Stimulated activated CD8-positive, alpha-beta memory T cell treated with anti-CD3 and anti-CD28 coated beads, Interleukin-2, amount 100 ng/mL, for 48 hours (primary cell): ENCODE measurements around the gene SLC38A4.

Experiments
- DNase-seq, 2 donors: peaks; one replicate each; pipeline ENCODE4 v3.0.0-alpha.2; 2020; ENCODE audit warnings: low read depth in 2 of 2

SLC38A4 gene

DNA sequence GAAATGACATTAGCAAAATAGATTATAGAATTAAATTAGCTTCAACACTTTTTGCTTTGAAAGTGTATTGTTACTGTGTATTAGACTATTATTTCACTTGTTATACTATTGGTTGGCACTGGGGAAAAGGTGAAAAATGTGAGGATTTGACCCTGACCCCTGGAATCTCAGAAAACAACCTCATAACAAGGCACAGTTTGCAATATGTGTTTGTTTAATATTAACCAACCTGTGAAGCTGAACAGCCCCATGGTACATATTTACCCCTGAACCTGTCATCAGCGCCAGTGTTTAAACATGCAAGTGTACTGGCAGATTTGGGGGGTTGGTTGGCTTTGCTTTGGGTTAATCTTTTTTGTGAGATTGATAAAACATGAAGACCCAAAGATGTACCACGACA, 11.7 kb downstream of the SLC38A4 start:
- DNase-seq, result no peak

DNA sequence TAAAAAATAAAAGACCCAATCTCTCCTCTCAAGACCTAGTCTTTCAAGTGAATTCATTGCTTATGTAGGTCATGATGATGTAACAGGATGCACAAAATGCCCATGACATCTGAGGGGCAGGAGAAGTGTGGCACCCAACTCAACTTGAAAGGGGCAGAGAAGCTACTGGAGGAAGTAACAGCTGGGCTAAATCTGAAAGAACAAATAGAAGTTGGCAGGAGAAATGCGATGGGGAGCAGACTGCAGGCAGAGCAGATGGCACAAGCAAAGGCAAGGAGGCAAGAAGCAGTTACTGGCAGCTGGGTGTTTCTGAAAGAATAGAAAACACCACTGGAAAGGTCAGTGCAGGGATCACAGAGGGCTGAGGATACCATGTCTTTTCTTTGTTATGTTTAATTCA, 14.6 kb downstream of the SLC38A4 start:
- DNase-seq, result no peak

- no peak for DNase-seq
Observed at GRCh38 chr12:46808955-46809697, 16.7 kb downstream of the SLC38A4 start.

- DNase-seq, result no peak
Observed at GRCh38 chr12:46808317-46808716, 17.5 kb downstream of the SLC38A4 start.

GRCh38 chr12:46804054-46804453, 21.7 kb downstream of the SLC38A4 start:
- DNase-seq, result no peak

DNA sequence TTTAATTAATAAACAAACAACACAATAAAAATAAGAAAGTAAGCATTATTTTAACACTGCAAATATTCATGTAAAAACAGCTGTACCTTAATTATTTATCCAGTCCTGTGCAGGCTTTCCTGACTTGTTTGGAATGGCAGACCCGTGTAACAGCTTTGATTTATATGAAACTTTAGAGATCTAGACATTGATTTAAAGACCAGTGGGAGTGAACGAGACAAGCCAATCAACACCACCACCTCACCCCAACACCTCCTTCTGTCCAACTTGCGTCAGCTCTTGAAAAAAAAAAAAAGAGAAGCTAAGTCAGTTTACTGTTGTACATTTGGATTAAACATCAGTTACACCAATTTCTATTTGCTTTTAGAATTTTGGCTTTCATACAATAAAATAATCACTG, 22.3 kb downstream of the SLC38A4 start:
- no peak for DNase-seq

GRCh38 chr12:46801293-46801692, 24.5 kb downstream of the SLC38A4 start:
- no peak for DNase-seq

- no peak for DNase-seq
Observed at GRCh38 chr12:46800160-46800559, 25.6 kb downstream of the SLC38A4 start.

- DNase-seq, result no peak
Observed at GRCh38 chr12:46798648-46799047, 27.1 kb downstream of the SLC38A4 start.

DNA sequence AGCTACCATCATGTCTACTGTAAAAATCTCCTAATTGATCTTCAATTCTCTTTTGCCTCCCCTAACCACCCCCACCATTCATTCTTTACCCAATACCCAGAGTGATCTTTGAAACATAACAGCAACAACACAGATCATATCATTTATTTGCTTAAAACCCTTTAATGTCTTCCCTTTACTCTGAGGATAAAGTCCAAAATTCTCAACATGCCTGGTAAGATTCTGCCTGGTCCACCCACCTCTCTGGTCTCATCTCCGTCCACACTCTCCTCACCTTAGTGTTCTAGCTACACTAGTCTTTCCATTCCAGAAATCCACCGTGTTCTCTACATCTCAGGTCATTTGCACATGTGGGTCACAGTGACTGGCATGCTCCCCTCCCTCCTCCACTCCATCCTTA, 27.7 kb downstream of the SLC38A4 start:
- DNase-seq, result no peak

- no peak for DNase-seq
Observed at GRCh38 chr12:46795988-46796387, 29.8 kb downstream of the SLC38A4 start.

DNA sequence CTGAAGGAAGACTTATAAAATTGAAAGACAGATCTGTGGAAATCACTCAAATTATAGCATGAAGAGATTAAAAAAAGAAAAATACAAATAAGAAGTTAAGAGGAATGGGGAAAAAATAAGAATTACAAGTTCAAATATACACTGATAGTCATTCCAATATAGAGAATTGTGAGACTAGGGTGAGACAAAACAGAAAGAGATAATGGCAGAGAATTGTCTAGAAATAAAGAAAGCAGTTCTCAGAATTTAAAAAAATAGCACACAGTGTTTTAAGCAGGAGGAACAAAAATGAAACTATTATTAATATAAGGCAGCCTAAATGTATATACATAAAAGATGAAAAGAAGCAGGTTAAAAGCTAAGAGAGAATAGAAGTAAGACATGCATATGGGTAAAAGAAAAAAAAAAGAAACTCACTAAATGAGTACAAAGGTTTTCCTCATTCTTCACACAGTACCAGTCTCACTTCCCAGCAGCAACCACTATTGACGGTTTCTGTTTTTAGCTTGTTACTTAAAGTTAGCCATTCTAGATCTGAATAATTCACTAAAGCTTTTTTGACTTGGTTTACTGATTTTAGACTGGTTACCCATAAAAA, 31.1 kb downstream of the SLC38A4 start:
- DNase-seq, result no peak

- no peak for DNase-seq
Observed at GRCh38 chr12:46792925-46793324, 32.9 kb downstream of the SLC38A4 start.

DNA sequence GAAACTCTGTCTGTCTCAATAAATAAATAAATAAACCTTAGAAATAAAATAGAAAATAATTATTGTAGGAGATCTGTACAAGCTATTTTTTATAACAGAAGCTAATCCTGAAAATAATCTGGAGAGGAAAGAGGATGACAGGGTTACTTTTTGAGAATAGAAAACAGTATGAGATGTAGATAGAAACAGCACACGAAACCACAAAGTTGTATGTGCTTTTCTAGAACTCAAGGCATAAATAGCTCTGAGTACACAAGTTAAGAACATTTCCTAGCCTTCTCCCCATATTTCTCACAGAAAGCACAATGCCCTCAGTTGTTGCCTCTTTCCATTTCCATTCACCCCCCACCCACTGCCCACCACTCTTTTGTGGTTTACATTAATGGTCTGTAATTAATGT, 35.7 kb downstream of the SLC38A4 start:
- no peak for DNase-seq

GRCh38 chr12:46788072-46788887, 37.5 kb downstream of the SLC38A4 start:
- DNase-seq, result no peak

GRCh38 chr12:46787496-46788055, 38.2 kb downstream of the SLC38A4 start:
- no peak for DNase-seq

GRCh38 chr12:46786774-46787173, 39.0 kb downstream of the SLC38A4 start:
- no peak for DNase-seq

DNA sequence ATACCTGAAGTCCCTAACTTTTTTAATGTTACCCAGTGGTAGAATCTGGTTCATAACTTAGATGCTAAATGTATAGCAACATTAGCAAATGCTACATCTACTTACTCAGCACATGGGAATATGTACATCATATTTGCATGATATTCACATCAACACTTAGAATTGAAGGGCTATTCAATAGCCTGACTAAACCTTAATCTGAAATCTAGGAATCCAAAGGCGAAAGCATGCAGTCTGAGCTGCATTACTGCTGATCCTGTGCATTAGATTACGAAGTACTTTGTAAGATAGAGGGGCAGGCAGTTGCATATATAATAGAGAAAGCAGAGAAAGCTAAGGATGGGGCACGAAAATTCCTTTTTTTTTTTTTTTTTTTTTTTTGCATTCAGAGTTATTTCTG, 40.4 kb downstream of the SLC38A4 start:
- DNase-seq, result no peak

DNA sequence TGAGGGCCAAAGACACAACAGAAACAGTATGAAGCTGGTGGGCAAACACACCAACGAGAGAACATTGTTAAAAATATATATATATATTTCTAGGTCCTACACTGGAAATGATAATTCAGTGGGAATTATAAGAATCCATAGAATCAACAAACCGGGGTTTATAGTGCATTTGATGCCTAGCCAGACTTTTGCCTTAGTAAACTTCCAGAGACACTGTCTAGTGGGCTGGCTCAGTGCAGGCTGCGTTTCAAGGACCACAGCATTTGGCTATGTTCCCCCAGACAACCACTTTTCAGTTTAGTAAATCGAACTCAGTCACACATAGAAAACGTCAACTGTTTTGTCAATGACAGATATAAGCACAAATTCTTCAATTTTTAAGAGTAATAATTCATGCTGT, 41.9 kb downstream of the SLC38A4 start:
- no peak for DNase-seq

- DNase-seq, result no peak
Observed at GRCh38 chr12:46779879-46780278, 45.9 kb downstream of the SLC38A4 start.

DNA sequence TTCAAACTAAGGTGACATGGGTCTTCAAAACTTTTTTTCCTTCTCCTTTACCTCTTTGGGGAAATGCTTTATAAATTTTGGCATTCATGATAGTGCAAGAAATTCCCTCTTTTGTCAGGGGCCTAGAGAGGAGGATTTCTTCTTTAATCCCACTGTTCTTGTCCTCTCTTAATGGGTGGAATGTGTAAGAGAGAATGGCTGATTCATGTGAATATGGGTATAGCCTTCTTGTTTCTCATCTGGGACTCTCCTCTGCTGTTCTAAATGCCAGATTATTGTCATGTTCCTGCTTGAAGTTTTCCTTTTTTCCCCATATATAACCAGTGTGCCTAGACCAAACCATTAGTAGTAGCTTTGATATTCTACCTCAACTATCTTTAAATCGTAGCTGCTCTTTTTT, 46.7 kb downstream of the SLC38A4 start:
- no peak for DNase-seq

DNA sequence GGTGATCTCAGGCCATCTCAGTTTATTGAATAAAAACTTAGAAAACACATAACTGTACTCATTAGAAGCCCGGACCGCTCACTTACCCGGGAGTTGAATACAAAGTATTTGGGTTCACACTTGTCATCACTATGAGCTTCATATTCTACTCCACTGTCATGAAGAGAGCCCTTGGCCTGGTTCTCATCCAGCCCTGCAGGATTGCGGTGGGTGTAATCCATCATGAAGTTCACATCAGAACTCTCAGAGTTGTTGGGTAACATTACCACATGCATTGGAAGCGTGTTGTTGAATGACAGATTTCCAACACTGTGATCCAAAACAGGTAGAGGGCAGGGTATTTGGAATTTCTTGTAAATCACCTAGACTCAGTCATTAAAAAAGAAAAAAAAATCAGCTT, 47.4 kb downstream of the SLC38A4 start:
- no peak for DNase-seq

DNA sequence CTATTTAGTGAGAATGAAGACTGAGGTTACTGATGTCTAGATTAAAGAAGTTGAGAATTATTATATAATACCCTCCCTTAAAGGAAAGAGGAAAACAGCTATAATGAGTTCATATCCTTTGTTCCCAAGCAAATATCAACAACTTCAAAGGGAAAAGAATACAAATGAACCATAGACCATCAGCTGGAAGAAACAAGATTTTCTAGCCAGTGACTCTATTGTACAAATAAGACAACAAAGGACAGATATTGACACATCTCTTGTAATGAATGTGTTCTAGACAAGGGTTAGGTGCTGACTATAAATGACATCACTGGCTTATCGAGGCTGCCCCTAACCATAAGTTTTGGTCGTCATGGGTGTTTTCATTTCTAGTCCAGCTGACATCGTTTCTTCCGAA, 48.2 kb downstream of the SLC38A4 start:
- DNase-seq, result no peak
